HG02870 (cell line): Measurements from ENCODE around the gene TMEM53.
"Not testable (repeated sequence)": the region's sequence is repeated elsewhere in the genome, so short reads cannot be mapped to it uniquely, and the experiment has no call there.

ENCODE experiments used
- ATAC-seq: cut with Tn5 transposase; IDR thresholded peaks from one replicate; pipeline ENCODE4 v1.9.1; 2021; ENCODE audit warnings: mild to moderate bottlenecking, moderate library complexity; ENCODE audit not compliant: unreplicated experiment

TMEM53 gene

GRCh38 chr1:44699375-44699774 lies 25.1 kb upstream of the TMEM53 start:
- ATAC-seq = not testable (repeated sequence)

GRCh38 chr1:44698138-44698537 lies 23.9 kb upstream of the TMEM53 start:
- no peak for ATAC-seq

DNA sequence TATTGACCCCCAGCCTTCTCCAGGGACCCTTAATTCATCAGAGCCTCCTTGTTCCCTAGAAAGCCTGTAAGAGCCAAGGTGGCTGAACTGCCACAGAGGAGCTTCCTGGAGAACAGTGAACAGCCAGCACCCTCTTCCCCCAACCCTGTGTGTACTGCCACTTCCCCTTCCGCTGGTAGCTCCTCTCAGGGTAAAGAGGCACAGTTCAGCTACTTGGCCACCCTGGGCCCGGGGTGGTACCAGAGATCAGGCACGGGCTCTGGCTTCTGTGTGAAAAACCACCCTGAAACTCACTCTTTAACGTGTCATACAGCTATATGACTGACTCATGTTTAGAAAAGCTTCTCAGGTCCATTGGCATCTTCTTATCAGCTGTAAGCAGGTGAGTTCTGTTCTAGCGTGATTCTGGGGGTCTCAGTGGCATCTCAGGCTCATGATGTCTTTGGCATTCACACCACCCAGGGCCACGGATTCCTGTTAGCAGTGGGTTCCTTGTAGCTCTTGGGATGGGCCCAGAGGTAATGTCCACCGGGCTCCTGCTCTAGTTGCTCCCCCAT lies 22.6 kb upstream of the TMEM53 start:
- no peak for ATAC-seq

- ATAC-seq = no peak
Observed at GRCh38 chr1:44696101-44696500, 21.8 kb upstream of the TMEM53 start.

DNA sequence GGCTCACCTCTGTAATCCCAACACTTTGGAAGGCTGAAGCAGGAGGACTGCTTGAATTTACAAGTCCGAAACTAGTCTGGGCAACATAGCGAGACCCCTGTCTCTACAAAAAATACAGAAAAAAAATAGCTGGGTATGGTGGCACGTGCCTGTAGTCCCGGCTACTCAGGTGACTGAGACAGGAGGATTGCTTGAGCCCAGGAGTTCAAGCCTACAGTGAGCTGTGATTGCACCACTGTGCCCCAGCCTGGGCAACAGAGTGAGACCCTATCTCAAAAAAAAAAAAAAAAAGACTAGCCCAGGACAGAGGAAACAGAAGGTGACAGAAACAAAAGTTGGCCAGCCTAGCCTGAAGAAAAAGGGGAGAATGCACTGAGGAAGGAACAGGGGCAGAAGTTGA lies 21.4 kb upstream of the TMEM53 start:
- no peak for ATAC-seq

GRCh38 chr1:44694863-44695478 lies 20.7 kb upstream of the TMEM53 start:
- peak; percentile 61 for ATAC-seq

GRCh38 chr1:44693900-44694299 lies 19.6 kb upstream of the TMEM53 start:
- no peak for ATAC-seq

DNA sequence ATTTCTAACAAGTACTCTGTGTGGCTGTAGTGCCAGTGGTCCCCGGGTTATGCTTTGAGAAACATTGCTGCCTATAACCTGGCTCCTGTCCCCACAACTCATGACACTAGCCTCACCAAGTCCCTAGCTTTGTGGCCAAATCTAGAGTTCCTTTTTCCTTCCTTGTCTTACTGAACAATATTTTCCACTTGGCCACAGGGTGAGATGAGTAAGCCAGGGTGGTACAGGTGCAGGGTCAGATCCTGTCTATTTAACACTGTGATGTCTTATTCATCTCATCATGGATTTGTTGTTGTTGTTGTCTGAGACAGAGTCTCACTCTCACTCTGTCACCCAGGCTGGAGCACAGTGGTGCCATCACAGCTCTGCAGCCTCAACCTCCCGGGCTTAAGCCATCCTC lies 18.9 kb upstream of the TMEM53 start:
- no peak for ATAC-seq

DNA sequence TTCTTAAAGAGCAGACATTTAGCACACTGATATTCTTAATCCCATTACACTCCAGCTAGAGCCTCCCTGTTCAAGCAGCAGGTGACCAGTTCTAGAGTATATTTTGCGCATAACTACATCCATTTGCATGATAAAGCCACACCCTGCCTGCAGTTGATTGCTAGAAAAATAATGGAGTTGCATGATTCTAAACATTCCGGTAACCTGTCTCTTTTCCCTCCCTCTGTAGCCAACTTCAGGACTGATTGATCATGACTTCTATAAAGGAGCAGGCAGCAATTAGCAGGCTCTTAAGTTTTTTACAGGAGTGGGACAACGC lies 15.1 kb upstream of the TMEM53 start:
- no peak for ATAC-seq

GRCh38 chr1:44688760-44689446 lies 14.6 kb upstream of the TMEM53 start:
- ATAC-seq = no peak

GRCh38 chr1:44685881-44686280 lies 11.6 kb upstream of the TMEM53 start:
- no peak for ATAC-seq

- ATAC-seq = no peak
Observed at GRCh38 chr1:44685218-44685617, 10.9 kb upstream of the TMEM53 start.

- ATAC-seq = peak; percentile 81
Observed at GRCh38 chr1:44684525-44684924, 10.2 kb upstream of the TMEM53 start.

DNA sequence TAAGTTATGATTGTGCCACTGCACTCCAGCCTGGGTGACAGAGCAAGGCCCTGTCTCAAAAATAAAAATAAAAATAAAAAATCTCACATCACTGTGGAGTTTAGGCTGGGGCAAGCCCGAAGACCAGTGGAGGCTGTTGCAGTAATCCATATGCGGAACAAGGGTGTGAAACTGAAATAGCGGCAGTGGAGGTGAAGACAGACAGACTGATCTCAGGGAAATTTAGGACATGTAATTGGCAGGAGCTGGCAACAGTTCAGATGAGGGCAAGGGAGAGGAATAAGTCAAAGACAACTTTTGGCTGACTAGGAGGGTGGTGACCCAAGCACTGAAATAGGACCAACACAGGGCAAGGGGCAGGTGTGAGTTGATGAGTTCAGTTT lies 8.6 kb upstream of the TMEM53 start:
- no peak for ATAC-seq

DNA sequence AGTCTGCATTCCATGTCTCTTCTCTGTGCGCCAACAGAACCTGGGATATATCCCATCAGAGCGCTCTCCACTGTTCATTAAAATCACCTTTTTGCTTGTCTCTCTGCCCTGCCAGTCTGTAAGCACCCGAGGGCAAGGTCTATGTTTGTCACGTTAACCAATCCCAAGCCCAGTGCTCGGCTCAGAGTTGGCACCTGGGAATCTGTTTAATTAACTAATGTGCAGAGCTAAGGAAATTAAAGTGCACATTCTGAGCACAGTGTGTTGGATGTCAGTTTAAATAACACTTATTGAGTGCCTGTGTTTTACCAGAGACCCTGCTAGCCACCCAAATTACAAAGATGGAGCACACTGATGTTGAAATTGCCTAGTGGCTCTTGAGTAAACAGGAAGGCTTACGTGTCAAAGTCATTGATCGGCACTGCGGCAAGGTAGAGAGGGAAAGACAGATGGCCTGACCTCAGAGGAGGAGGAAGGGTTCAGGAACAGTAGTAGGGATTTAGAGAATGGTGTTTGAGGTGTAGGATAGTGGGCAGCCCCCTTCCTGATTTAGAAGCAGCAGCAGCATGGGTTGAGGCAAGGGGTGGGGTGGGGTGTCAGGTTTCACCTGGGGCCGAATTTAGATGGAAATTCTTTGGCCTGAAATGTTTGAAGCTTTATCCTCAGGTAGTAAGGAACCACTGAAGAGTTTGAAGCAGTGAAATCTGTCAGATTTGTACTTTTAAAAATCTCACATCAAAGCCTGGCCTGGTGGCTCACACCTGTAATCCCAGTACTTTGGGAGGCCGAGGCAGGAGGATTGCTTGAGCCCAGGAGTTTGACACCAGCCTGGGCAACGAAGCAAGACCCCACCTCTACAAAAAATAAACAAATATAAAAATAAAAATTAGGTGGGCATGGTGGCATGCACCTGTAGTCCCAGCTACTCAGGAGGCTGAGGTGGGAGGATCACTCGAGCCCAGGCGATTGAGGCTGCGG lies 7.9 kb upstream of the TMEM53 start:
- no peak for ATAC-seq

DNA sequence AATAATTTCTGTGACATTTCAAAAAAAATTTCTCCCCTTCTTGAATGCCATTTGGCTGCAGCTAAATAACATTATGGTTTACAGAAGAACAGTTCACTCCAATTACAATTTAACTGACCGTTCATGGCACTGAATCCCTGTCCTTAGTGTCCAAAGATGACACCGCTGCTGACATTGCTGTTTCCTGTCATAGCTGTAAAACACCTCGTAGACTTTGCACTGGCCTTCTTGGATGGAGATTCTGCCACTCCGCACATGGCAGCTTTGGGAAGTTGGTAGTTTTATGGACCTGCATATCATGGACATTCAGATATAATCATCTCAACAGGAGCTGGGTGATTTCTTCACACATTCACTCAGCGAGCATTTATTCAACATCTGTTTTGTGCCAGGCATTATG lies 5.2 kb upstream of the TMEM53 start:
- ATAC-seq = no peak

DNA sequence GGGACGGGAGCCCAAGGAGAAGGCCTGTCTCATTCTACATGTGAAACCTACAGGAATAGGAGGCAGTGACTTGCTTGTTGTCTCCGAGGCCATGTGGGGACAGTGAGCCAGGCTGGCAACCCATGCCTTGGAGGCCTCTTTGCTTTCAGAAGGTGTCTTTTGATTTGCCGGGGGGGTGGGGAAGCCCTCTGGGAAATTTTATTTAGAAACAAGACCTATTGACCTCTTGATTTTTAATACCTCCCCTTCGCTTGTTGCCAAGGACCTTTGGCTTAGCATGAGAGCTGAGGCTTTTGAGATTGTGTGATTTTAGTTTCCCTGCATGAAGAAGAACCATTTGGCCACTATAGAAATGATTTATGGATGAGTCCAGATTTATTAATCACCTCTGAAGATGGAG lies 4.3 kb upstream of the TMEM53 start:
- no peak for ATAC-seq

DNA sequence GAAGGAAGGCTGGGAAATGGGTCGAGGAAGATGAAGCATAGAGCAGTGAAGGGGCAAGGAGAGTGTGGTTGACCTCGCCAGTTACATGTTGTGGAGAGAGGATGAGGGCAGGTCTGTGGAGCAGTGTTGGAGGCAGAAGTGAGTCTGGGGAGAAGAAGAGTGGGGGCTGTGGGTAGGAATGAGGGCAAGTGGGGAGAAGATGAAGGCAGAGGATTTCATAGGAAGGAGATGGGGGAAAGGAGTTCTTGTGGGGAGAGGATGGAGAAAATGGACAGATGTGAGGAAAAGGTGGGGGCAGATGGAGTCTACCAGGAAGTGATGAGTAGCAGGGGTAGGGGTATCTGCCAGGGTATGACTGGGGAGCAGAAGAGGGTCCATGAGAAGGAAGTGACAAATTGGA lies 3.8 kb upstream of the TMEM53 start:
- ATAC-seq = no peak

- ATAC-seq = no peak
Observed at GRCh38 chr1:44677201-44677766, 3.0 kb upstream of the TMEM53 start.

- ATAC-seq = no peak
Observed at GRCh38 chr1:44676484-44677200, 2.4 kb upstream of the TMEM53 start.

GRCh38 chr1:44675186-44675585 lies 905 bp upstream of the TMEM53 start:
- no peak for ATAC-seq
